Measurements from ENCODE around the gene HIVEP3. TPM values are rescaled to one million over a fixed set of nuclear protein-coding genes. Genes with fewer than 3 reads are reported as not detected.

HIVEP3 gene
- total RNA-seq, 1 donor from 2014 or later, result 2.9 TPM

GRCh38 chr1:41547781-41548560 lies 370.8 kb downstream of the HIVEP3 start:
- no peak for TF ChIP-seq POLR2AphosphoS5 (IDR thresholded peaks at IDR 0.05; ENCODE audit: insufficient read depth in 1 of 2, low read depth in 1 of 2)
- no peak for TF ChIP-seq POLR2A (IDR thresholded peaks at IDR 0.05)
- no peak for TF ChIP-seq CTCF (IDR thresholded peaks at IDR 0.05)
- Histone ChIP-seq H3K4me1 (no peaks in the 10 kb centered on the region), H3K27ac (no peak overlapping the region), H3K9me3 (no peaks in the 10 kb centered on the region), H3K36me3 (no peaks in the 10 kb centered on the region), H3K27me3 (no peaks in the 10 kb centered on the region), H3K4me3 (no peak overlapping the region)
- intact Hi-C loops (cut with DNase I), result no loop called here
- no peak for DNase-seq (ENCODE audit: extremely low spot score in 2 of 2)

- Histone ChIP-seq H3K4me1 (no peaks in the 10 kb centered on the region), H3K27ac (no peak overlapping the region), H3K4me3 (no peak overlapping the region), H3K36me3 (no peaks in the 10 kb centered on the region), H3K9me3 (no peaks in the 10 kb centered on the region), H3K27me3 (no peaks in the 10 kb centered on the region)
- no peak for DNase-seq (ENCODE audit: extremely low spot score in 2 of 2)
- intact Hi-C loops (cut with DNase I), result no loop called here
- TF ChIP-seq CTCF (IDR thresholded peaks at IDR 0.05), result no peak
- TF ChIP-seq POLR2AphosphoS5 (IDR thresholded peaks at IDR 0.05; ENCODE audit: insufficient read depth in 1 of 2, low read depth in 1 of 2), result no peak
- no peak for TF ChIP-seq POLR2A (IDR thresholded peaks at IDR 0.05)
Observed at GRCh38 chr1:41547336-41547735, 371.4 kb downstream of the HIVEP3 start.

GRCh38 chr1:41546833-41547135 lies 371.9 kb downstream of the HIVEP3 start:
- intact Hi-C loops (cut with DNase I), result no loop called here
- no peak overlapping the region for H3K27ac ChIP-seq

GRCh38 chr1:41545996-41546832 lies 372.5 kb downstream of the HIVEP3 start:
- H3K4me1 ChIP-seq, result no peaks in the 10 kb centered on the region
- DNase-seq (ENCODE audit: extremely low spot score in 2 of 2), result no peak
- TF ChIP-seq CTCF (IDR thresholded peaks at IDR 0.05) (no peak), POLR2AphosphoS5 (IDR thresholded peaks at IDR 0.05; ENCODE audit: insufficient read depth in 1 of 2, low read depth in 1 of 2) (no peak), POLR2A (IDR thresholded peaks at IDR 0.05) (no peak)
- H3K27ac ChIP-seq, result no peak overlapping the region
- intact Hi-C loops (cut with DNase I), result no loop called here
- no peaks in the 10 kb centered on the region for H3K27me3 ChIP-seq
- H3K9me3 ChIP-seq, result no peaks in the 10 kb centered on the region
- no peaks in the 10 kb centered on the region for H3K36me3 ChIP-seq
- H3K4me3 ChIP-seq, result no peak overlapping the region

More at GRCh38 chr1:41546833-41547135, 371.9 kb downstream of the HIVEP3 start:
- no peak for DNase-seq (ENCODE audit: extremely low spot score in 2 of 2)
- Histone ChIP-seq H3K9me3 (no peaks in the 10 kb centered on the region), H3K4me3 (no peak overlapping the region), H3K27me3 (no peaks in the 10 kb centered on the region), H3K4me1 (no peaks in the 10 kb centered on the region), H3K36me3 (no peaks in the 10 kb centered on the region)
- TF ChIP-seq POLR2AphosphoS5 (IDR thresholded peaks at IDR 0.05; ENCODE audit: insufficient read depth in 1 of 2, low read depth in 1 of 2) (no peak), CTCF (IDR thresholded peaks at IDR 0.05) (no peak), POLR2A (IDR thresholded peaks at IDR 0.05) (no peak)
